ENCODE results near the gene EFNA4.
A peak's percentile ranks its signal among the peaks of the same experiment; 100 is the strongest.

GRCh38 chr1:155070721-155071569, 7.4 kb downstream of the EFNA4 start:
- TF ChIP-seq CTCF (IDR thresholded peaks at IDR 0.05): peak; percentile 52; the same call in 1 of the 2 replicates
- no peak for TF ChIP-seq ZNF671 (CRISPR knock-in tag; IDR thresholded peaks at IDR 0.05)
- no peak for TF ChIP-seq IRF2 (CRISPR knock-in tag; IDR thresholded peaks at IDR 0.05; ENCODE audit: borderline replicate concordance, low read depth)
- no peak for TF ChIP-seq JUN (CRISPR knock-in tag; IDR thresholded peaks at IDR 0.05)
- no peak for TF ChIP-seq IRF1 (CRISPR knock-in tag; IDR thresholded peaks at IDR 0.05)
- TF ChIP-seq HMGXB4 (CRISPR knock-in tag; IDR thresholded peaks at IDR 0.05): 0 out of 2 replicates have a peak, but pooled peaks have one; percentile 35

Measured in WTC11 (cell line).